T-helper 2 cell treated with Interferon-gamma antibody and Interleukin-4, amounts not matched to agents 5 μg/mL and 100 μg/mL, for 36 hours (primary cell): ENCODE data around the gene NFKBIE.

Source experiments
- DNase-seq: peaks from one replicate; pipeline ENCODE4 v3.0.0; 2021; ENCODE audit warnings: low spot score
- H3K27ac Mint-ChIP-seq: one replicate; pipeline ENCODE4 v1.8.0; 2021; ENCODE audit warnings: mild to moderate bottlenecking, mixed read lengths
- H3K27me3 Mint-ChIP-seq: one replicate; pipeline ENCODE4 v1.8.0; 2021; ENCODE audit warnings: low read depth, mixed read lengths
- H3K36me3 Mint-ChIP-seq: one replicate; pipeline ENCODE4 v1.8.0; 2021; ENCODE audit warnings: low read depth, mixed read lengths
- H3K4me1 Mint-ChIP-seq: one replicate; pipeline ENCODE4 v1.8.0; 2021; ENCODE audit warnings: low read depth, mixed read lengths
- H3K4me3 Mint-ChIP-seq: one replicate; pipeline ENCODE4 v1.8.0; 2022; ENCODE audit warnings: mild to moderate bottlenecking, moderate library complexity, mixed read lengths
- H3K9me3 Mint-ChIP-seq: one replicate; pipeline ENCODE4 v1.8.0; 2021; ENCODE audit warnings: mixed read lengths

Gene NFKBIE

GRCh38 chr6:44302856-44303255, 37.5 kb upstream of the NFKBIE start:
- H3K9me3 Mint-ChIP-seq, result no peaks in the 10 kb centered on the region
- H3K27me3 Mint-ChIP-seq, result peaks cover 11% of the 10 kb centered on the region
- peaks cover 45% of the 10 kb centered on the region for H3K36me3 Mint-ChIP-seq
- peaks cover 6% of the 10 kb centered on the region for H3K4me1 Mint-ChIP-seq
- no peak overlapping the region for H3K4me3 Mint-ChIP-seq
- no peak overlapping the region for H3K27ac Mint-ChIP-seq
- DNase-seq, result no peak

GRCh38 chr6:44301782-44302564, 36.6 kb upstream of the NFKBIE start:
- Mint-ChIP-seq H3K27me3 (peaks cover 16% of the 10 kb centered on the region), H3K27ac (no peak overlapping the region), H3K9me3 (no peaks in the 10 kb centered on the region), H3K36me3 (peaks cover 45% of the 10 kb centered on the region), H3K4me3 (no peak overlapping the region), H3K4me1 (peaks cover 6% of the 10 kb centered on the region)
- DNase-seq, result no peak

DNA sequence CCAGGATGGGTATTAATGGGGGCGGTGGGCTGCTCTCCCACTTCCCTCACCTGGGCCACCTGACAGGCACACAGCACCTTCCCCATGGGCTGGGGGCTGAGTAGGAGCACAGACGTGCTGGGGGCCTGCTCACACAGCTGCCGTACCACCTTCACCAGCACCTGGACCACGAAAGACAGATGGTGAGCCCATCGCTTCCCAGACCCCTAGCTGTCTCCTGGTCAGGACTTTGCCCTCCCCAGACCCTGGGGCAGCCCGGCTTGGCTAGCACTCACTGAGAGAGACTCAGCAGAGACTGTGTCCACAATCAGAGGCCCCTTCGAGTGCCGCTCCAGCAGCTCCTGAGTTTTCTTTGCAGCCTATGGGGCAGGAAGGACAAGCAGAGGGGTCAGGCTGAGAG, 35.8 kb upstream of the NFKBIE start:
- no peaks in the 10 kb centered on the region for H3K9me3 Mint-ChIP-seq
- no peak for DNase-seq
- H3K36me3 Mint-ChIP-seq, result peaks cover 45% of the 10 kb centered on the region
- no peak overlapping the region for H3K4me3 Mint-ChIP-seq
- peaks cover 6% of the 10 kb centered on the region for H3K4me1 Mint-ChIP-seq
- H3K27ac Mint-ChIP-seq, result no peak overlapping the region
- peaks cover 24% of the 10 kb centered on the region for H3K27me3 Mint-ChIP-seq

DNA sequence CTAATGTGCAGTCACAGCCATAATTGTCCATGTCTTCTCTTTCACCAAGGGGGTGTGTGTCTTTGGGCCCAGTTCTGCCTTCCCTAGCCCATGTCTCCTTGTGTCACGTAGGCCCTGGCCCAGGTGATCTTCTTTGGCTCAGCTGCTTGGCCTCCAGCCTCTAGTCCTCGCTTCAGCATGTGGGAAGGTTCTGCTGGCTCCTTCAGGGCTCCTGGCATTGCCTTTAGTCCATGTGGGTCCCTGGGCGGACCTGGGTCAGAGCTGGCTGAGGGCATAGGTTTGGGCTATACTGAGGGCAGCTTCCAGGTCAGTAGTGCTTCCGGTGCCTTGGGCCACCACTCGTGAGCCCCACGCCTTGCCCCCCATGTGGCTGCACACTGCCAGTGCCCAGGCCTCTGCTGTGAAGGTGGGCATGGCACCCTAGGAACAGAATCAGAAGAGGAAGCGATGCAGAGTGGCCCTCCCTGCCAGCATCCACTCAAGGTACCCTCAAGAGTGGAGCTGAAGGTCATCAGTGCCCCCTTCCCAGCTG, 35.0 kb upstream of the NFKBIE start:
- H3K9me3 Mint-ChIP-seq, result no peaks in the 10 kb centered on the region
- peaks cover 29% of the 10 kb centered on the region for H3K27me3 Mint-ChIP-seq
- peaks cover 3% of the 10 kb centered on the region for H3K4me1 Mint-ChIP-seq
- H3K27ac Mint-ChIP-seq, result no peak overlapping the region
- peaks cover 38% of the 10 kb centered on the region for H3K36me3 Mint-ChIP-seq
- no peak overlapping the region for H3K4me3 Mint-ChIP-seq
- DNase-seq, result no peak

- DNase-seq, result no peak
- H3K27me3 Mint-ChIP-seq, result peaks cover 35% of the 10 kb centered on the region
- H3K4me3 Mint-ChIP-seq, result peak overlapping the region; percentile 15
- peaks cover 36% of the 10 kb centered on the region for H3K36me3 Mint-ChIP-seq
- peaks cover 2% of the 10 kb centered on the region for H3K4me1 Mint-ChIP-seq
- no peak overlapping the region for H3K27ac Mint-ChIP-seq
- H3K9me3 Mint-ChIP-seq, result no peaks in the 10 kb centered on the region
Measured at GRCh38 chr6:44298864-44299263, 33.5 kb upstream of the NFKBIE start.

DNA sequence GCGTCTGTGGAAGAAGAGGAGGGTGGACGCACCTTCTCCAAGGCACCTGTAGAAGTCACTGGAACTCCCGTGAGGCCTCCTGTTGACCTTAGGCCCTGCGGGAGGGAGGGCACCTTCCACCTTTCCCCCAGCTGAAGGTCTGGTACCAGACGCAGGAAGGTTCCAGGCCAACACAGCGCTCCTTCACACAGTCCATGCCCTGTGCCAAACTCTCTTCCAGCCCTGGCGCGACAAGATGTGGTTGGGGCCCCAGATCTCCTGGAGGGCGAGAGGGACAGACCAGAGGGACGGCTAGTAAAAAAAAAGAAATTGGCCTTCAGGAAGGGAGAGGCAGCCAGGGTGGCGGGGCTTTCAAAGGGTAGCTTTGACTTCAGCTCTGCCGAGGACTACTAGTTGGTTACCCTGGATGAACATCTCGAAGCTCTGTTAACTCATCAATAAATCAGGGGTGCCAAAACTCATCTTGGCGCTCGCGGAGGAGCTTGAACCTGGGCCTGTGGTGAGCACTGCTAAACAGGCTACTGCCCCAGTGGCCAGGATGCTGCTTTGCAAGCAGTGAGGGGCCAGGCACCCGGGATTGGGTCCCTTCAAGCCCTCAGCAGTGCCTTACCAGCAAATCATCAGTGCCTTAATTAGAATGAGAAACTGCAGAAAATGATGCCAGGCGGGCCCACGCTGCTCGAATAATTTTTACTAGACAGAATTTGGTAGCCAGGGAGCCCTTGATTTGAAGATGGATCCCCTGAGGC, 32.9 kb upstream of the NFKBIE start:
- H3K27me3 Mint-ChIP-seq, result peaks cover 40% of the 10 kb centered on the region
- H3K36me3 Mint-ChIP-seq, result peaks cover 31% of the 10 kb centered on the region
- H3K27ac Mint-ChIP-seq, result no peak overlapping the region
- H3K4me1 Mint-ChIP-seq, result peaks cover 2% of the 10 kb centered on the region
- H3K4me3 Mint-ChIP-seq, result peak overlapping the region; percentile 45
- DNase-seq, result no peak
- no peaks in the 10 kb centered on the region for H3K9me3 Mint-ChIP-seq

DNA sequence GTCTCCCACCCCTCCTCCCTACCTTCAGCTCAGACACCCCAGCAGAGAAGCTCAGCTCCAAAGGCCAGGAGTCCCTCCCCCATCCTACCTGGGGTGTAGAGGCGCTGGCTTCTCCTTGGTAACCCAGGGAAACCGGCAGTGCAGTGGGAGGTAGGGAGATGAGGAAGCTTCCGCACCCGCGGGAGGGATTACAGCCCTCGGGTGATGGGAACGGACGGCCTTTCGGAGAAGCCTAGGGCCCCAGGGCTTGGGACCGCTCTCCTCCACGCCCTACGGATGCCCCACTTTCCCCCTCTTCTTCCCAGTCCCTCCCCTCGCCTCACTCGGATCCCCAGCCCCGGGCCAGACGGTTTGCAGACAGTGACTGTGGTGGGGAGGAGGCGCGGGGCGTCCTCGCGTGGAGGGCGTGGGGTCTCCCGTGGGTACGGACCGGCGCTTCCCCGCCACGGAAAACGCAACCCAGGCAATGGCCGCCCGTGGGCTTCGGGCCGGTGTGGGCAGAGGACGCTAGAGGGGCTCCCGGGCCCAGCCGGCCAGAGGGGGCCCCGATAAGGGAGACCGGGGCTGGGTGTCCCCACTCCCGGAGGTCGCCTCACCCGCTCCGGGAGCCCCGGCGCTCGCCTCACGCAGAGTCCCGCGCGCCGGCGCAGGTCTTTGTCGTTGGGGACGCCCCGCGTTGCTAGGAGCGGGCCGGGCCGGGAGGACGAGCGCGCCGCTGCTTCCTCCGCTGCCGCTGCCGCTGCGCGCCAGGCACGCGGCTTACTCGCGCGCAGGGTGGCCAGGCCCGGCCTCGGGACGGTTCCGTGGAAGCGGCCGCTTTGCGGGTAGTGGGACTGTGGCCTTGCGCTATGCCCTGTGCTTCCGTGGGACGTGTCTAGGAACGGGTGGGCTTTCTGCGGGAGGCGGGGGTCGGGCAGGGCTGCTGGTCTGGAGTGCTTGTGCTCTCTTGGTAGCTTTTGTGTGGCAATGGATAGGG, 32.0 kb upstream of the NFKBIE start:
- H3K36me3 Mint-ChIP-seq, result peaks cover 27% of the 10 kb centered on the region
- no peak overlapping the region for H3K27ac Mint-ChIP-seq
- H3K4me1 Mint-ChIP-seq, result peaks cover 2% of the 10 kb centered on the region
- H3K27me3 Mint-ChIP-seq, result peaks cover 48% of the 10 kb centered on the region
- peak; percentile 29 for DNase-seq
- peak overlapping the region; percentile 45 for H3K4me3 Mint-ChIP-seq
- no peaks in the 10 kb centered on the region for H3K9me3 Mint-ChIP-seq

DNA sequence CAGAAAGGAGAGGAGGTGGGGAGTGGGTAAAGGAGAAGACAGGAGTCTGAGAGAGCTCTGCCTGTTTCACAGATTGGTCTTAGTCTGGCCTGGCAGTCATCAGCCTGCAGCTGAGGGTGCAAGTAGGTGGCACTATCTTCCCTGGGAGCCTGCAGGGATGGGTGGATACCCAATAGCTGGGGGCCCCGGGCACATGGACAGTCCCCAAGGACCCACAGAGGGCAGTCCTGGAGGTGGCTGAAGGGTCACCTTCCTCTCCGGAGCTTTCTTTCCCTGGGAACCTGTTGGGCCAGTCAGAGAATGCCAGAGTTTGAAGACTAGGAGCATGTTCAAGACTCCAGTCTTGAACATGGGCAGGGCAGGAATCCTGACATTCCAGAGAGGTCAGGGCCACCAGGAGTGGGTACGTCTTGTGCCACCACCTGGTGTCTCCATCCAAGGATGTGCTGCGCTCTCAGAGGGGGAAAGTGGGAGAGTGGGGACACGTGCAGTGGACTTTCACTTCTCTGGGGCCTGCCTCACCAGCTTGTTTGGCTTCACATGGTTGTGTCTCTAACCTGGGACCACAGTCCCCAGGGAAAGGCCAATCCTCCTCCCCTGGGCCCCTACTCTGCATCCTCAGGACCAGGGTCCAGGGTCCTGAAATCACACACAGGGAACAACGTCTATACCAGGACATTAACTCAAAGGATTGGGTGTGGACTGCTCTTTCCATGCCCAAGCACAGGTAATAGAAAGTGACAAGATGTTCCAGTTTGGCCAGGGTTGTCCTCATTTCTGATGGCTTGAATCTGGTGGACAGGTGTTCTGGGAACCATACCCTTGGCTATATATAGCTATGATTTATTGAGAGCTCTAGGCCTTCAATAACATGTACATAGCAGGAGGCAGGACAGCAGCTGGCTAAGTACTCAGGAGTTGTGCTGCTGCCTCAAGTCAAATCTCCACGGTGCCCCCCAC, 29.8 kb upstream of the NFKBIE start:
- Mint-ChIP-seq H3K9me3 (no peaks in the 10 kb centered on the region), H3K4me3 (no peak overlapping the region), H3K4me1 (peaks cover 2% of the 10 kb centered on the region), H3K27ac (no peak overlapping the region), H3K36me3 (peaks cover 9% of the 10 kb centered on the region), H3K27me3 (peaks cover 61% of the 10 kb centered on the region)
- DNase-seq, result no peak

DNA sequence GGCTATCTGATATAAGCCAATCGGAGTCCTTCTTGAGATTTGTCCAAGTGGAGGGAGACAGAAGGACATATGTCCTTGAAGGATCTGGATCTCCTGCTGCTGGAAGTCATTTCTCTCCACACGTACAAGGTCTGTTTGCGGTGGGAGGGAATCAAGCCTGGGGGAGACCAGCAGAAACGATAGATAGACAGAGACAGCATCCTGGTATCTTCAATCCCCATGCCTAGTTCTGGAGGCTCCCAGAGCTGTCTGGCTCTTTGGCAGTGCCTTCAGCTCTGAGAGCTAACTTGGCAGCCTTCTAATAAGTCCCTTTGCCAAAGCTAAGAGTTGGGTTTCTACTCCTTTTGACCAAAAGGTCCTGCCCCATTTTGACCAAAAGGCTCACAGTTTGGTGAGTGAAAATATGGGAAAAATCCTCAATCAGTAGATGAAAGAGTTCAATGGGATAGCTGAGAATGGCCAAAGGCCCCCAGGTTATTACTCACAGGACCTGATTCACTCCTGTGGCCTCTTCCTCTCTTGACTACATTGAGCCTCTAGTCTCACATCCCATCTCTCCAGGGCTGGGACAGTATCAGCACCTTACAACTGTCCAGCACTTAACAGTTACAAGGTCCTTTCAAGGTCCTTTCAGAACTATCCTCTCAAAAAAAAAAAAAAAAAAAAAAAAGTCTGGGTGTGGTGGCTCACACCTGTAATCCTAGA, 27.5 kb upstream of the NFKBIE start:
- DNase-seq, result no peak
- Mint-ChIP-seq H3K27me3 (peaks cover 52% of the 10 kb centered on the region), H3K27ac (no peak overlapping the region), H3K36me3 (no peaks in the 10 kb centered on the region), H3K9me3 (no peaks in the 10 kb centered on the region), H3K4me3 (no peak overlapping the region), H3K4me1 (no peaks in the 10 kb centered on the region)

DNA sequence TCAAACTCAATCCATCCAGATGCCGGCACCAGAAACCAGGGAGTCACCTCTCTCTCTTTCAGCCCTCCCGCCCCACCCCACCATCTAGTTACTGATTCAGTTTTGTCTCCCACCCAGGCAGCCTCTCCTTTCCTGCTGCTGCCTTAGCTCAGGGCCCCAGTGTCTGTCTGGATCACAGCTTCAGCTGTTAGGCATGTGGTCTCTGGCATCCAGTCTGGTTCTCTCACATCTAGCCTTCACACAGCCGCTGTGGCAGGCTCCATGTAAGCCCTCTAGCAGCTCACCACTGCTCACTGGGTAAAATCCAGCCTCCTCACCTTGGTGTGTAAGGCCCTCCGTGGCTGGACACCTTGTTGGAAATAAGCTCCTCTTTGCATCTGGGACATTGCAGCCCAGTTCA, 26.5 kb upstream of the NFKBIE start:
- H3K27ac Mint-ChIP-seq, result no peak overlapping the region
- no peaks in the 10 kb centered on the region for H3K36me3 Mint-ChIP-seq
- H3K9me3 Mint-ChIP-seq, result no peaks in the 10 kb centered on the region
- H3K4me1 Mint-ChIP-seq, result no peaks in the 10 kb centered on the region
- DNase-seq, result no peak
- no peak overlapping the region for H3K4me3 Mint-ChIP-seq
- H3K27me3 Mint-ChIP-seq, result peaks cover 53% of the 10 kb centered on the region

DNA sequence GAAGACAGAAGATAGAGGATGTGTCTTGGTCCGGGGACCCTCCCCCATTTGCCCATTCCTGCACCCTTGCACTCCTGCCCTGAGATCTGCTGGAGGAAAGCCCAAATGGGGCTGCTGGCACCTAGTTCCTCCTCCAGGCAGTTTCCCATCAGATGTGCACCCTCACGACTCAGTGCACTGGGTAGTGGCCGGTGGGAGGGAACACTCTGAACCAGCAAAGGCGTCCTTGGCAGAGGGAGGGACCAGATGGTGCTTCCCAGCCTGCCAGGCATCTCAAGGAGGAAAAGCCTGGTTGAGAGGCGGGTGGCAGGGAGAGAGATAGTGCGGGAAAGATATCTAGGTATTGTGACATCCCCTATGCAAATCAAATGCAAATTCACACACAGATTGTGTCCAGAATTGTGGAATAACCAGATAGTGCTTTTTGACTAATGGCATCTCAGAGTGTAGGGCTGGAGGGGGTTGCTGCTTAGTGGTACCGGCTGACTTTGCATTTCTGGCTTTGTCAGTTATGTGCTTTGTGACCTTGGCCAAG, 24.4 kb upstream of the NFKBIE start:
- no peaks in the 10 kb centered on the region for H3K36me3 Mint-ChIP-seq
- peaks cover 38% of the 10 kb centered on the region for H3K27me3 Mint-ChIP-seq
- H3K27ac Mint-ChIP-seq, result no peak overlapping the region
- H3K4me1 Mint-ChIP-seq, result no peaks in the 10 kb centered on the region
- DNase-seq, result no peak
- H3K9me3 Mint-ChIP-seq, result no peaks in the 10 kb centered on the region
- no peak overlapping the region for H3K4me3 Mint-ChIP-seq

DNA sequence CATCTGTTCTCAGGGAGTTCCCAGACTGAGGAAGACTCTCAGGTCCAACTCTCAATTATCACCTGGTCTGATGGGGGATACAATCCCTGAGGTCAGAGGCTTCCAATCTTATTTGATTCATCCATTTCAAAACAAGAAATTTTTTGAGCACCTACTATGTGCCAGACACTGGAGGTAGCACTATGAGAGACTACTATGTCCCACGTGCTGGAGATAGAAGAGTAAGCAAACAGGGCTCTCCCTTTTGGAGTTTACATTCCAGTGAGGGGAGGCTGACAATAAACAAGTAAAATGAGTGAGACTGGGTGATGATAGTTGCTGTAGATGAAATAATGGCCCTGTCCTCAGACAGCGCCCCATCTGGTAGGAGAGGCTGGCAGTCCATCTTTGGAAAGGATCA, 21.4 kb upstream of the NFKBIE start:
- no peaks in the 10 kb centered on the region for H3K9me3 Mint-ChIP-seq
- no peak overlapping the region for H3K4me3 Mint-ChIP-seq
- H3K27me3 Mint-ChIP-seq, result peaks cover 29% of the 10 kb centered on the region
- DNase-seq, result no peak
- no peak overlapping the region for H3K27ac Mint-ChIP-seq
- H3K4me1 Mint-ChIP-seq, result no peaks in the 10 kb centered on the region
- no peaks in the 10 kb centered on the region for H3K36me3 Mint-ChIP-seq
